DMS79 treated with DMSO at 0.1 percent for 48 hours (cell line): ENCODE data around the gene ATG10.
A peak's percentile ranks its signal among the peaks of the same experiment; 100 is the strongest.
"Not testable (repeated sequence)": the region's sequence is repeated elsewhere in the genome, so short reads cannot be mapped to it uniquely, and the experiment has no call there.

Source experiments
- DNase-seq: peaks from one replicate; lab custom pipeline; 2025; lab: John Stamatoyannopoulos, UW

ATG10 gene

GRCh38 chr5:81971712-81972491 is at the start of gene ATG10:
Gene ATG10, plus strand, starts transcription at chr5:81972023. Its CDS starts 15,548 bp downstream, at chr5:81987571.
- DNase-seq, result peak; percentile 85

GRCh38 chr5:81922854-81923279 is 49.0 kb upstream of the ATG10 start:
- DNase-seq, result peak; percentile 27

- peak; percentile 74 for DNase-seq
Measured at GRCh38 chr5:81924442-81924841, 47.4 kb upstream of the ATG10 start.

GRCh38 chr5:81925009-81925408 is 46.8 kb upstream of the ATG10 start:
- DNase-seq, result no peak

- no peak for DNase-seq
Measured at GRCh38 chr5:81925981-81926380, 45.8 kb upstream of the ATG10 start.

GRCh38 chr5:81936066-81936465 is 35.8 kb upstream of the ATG10 start:
- no peak for DNase-seq

GRCh38 chr5:81936750-81937149 is 35.1 kb upstream of the ATG10 start:
- DNase-seq, result no peak

GRCh38 chr5:81942746-81943145 is 29.1 kb upstream of the ATG10 start:
- no peak for DNase-seq

GRCh38 chr5:81948349-81948748 is 23.5 kb upstream of the ATG10 start:
- peak; percentile 96 for DNase-seq

GRCh38 chr5:81949462-81949861 is 22.4 kb upstream of the ATG10 start:
- no peak for DNase-seq

- no peak for DNase-seq
Measured at GRCh38 chr5:81950996-81951395, 20.8 kb upstream of the ATG10 start.

GRCh38 chr5:81954796-81955195 is 17.0 kb upstream of the ATG10 start:
- not testable (repeated sequence) for DNase-seq

GRCh38 chr5:81958129-81958528 is 13.7 kb upstream of the ATG10 start:
- not testable (repeated sequence) for DNase-seq

- DNase-seq, result no peak
Measured at GRCh38 chr5:81961651-81962440, 10.0 kb upstream of the ATG10 start.

GRCh38 chr5:81963544-81963943 is 8.3 kb upstream of the ATG10 start:
- DNase-seq, result no peak

GRCh38 chr5:81965524-81965923 is 6.3 kb upstream of the ATG10 start:
- no peak for DNase-seq

- no peak for DNase-seq
Measured at GRCh38 chr5:81969226-81969625, 2.6 kb upstream of the ATG10 start.

- no peak for DNase-seq
Measured at GRCh38 chr5:81969912-81970311, 1.9 kb upstream of the ATG10 start.

GRCh38 chr5:81971111-81971711 is 612 bp upstream of the ATG10 start:
- DNase-seq, result peak; percentile 76

- DNase-seq, result no peak
Measured at GRCh38 chr5:81972492-81972783, 615 bp downstream of the ATG10 start.

- DNase-seq, result no peak
Measured at GRCh38 chr5:81980160-81980559, 8.3 kb downstream of the ATG10 start.

GRCh38 chr5:81980598-81981260 is 8.9 kb downstream of the ATG10 start:
- no peak for DNase-seq
